Motor neuron (in vitro differentiated cells): Measurements from ENCODE around the gene ZNF568. TPM values are rescaled to one million over a fixed set of nuclear protein-coding genes. Genes with fewer than 3 reads are reported as not detected.

Experiments
- ATAC-seq, 8 experiments: fragments of 200-7000 bp; cut with Tn5 transposase; replicated peaks in 6 of 8; 2 replicates each; pipeline ENCODE4 v1.8.0; 2021; ENCODE audit warnings: mild to moderate bottlenecking in 8 of 8, moderate library complexity in 8 of 8
- H3K27ac ChIP-seq, 2 donors: fragments of 250-450 bp; sonication (Bioruptor Pico); 2 replicates each; pipeline ENCODE4 v1.9.0; 2021; ENCODE audit warnings: antibody characterized with exemption in 2 of 2, mild to moderate bottlenecking in 2 of 2, moderate library complexity in 1 of 2
- H3K4me1 ChIP-seq, 2 donors: fragments of 250-450 bp; sonication (Bioruptor Pico); replicated peaks in 1 of 2; 2 replicates each; pipeline ENCODE4 v1.6.1; 2021; ENCODE audit warnings: antibody characterized with exemption in 2 of 2, mild to moderate bottlenecking in 2 of 2, moderate library complexity in 1 of 2
- H3K4me3 ChIP-seq, 5 donors: fragments of 250-450 bp; sonication (Bioruptor Pico); 2 replicates each; pipeline ENCODE4 v1.9.0; 2021; ENCODE audit warnings: antibody characterized with exemption in 5 of 5, mild to moderate bottlenecking in 5 of 5, moderate library complexity in 4 of 5
- WGBS, 10 experiments: fragments of 450-650 bp; shearing (Covaris generic); methylation state at CpG; one replicate each; pipeline ENCODE4 v1.0.0; 2022; 5-methylcytosine and 5-hydroxymethylcytosine counted together
- in situ Hi-C, 9 experiments: fragments of 400-800 bp; cut with MboI; loops; one replicate each; pipeline ENCODE4 v1.15.0; 2021; ENCODE audit warnings: low sequenced_read_pairs in 9 of 9, low pct_unique_long_range_greater_than_20kb in 2 of 9; ENCODE audit not compliant: unreplicated experiment in 9 of 9
- total RNA-seq, 8 experiments: library from RNA; unstranded; fragments of 300-600 nt; gene quantifications; 2 replicates each; pipeline versions ENCODE4 v1.2.3 to v1.2.4, GENCODE V29; 2022

ZNF568 gene
- total RNA-seq, 8 experiments from 2014 or later = 0.72 to 20.4 (median 6.9) TPM

- in situ Hi-C loops = no loop called here
- no peak overlapping the region for H3K4me3 ChIP-seq
- no peak for ATAC-seq
- H3K27ac ChIP-seq = no peak overlapping the region
- WGBS, 10 experiments = 60 to 100% (median 87%) methylated on average over 1 to 12 of the region's 23 CpGs; no CpG with 5 or more reads in 4 of the 10 experiments
- H3K4me1 ChIP-seq = no peaks in the 10 kb centered on the region
Observed at GRCh38 chr19:37014456-37014855, 98.3 kb downstream of the ZNF568 start.

GRCh38 chr19:37045140-37045539 lies 129.0 kb downstream of the ZNF568 start:
- in situ Hi-C loops = no loop called here
- WGBS, 10 experiments = 0 to 10% (median 0%) methylated on average over 1 of the region's 1 CpG; no CpG with 5 or more reads in 2 of the 10 experiments
- Histone ChIP-seq H3K4me3 (no peak overlapping the region), H3K27ac (no peak overlapping the region), H3K4me1 (no peaks in the 10 kb centered on the region)
- no peak for ATAC-seq

Other genes with a start within 250 kb of the ZNF568 start
- gene ZNF461, start 249.5 kb upstream of the ZNF568 start, total RNA-seq = 10 to 100 TPM in 6 of 8 experiments, 1 to 10 TPM in 2; 5.2 to 15.3 (median 11.4) TPM
- 10 to 100 TPM in 1 of 8 experiments, 1 to 10 TPM in 7; 4.3 to 10.2 (median 8.8) TPM for gene ZNF567, start 228.7 kb upstream of the ZNF568 start, total RNA-seq
- 1 to 10 TPM in 7 of 8 experiments, under 1 TPM in 1; 0.41 to 4.2 (median 1.9) TPM for gene ZNF850, start 143.5 kb upstream of the ZNF568 start, total RNA-seq
- 10 to 100 TPM in 1 of 8 experiments, 1 to 10 TPM in 6, under 1 TPM in 1; 0.54 to 11.1 (median 6.5) TPM for gene ZNF790, start 77.9 kb upstream of the ZNF568 start, total RNA-seq
- gene ZNF345, start 65.5 kb upstream of the ZNF568 start, total RNA-seq = 1 to 10 TPM in 6 of 8 experiments, under 1 TPM in 2; 0.56 to 9.6 (median 5.6) TPM
- gene ZNF829, start within 50 bp of the ZNF568 start, total RNA-seq = 1 to 10 TPM in 5 of 8 experiments, under 1 TPM in 3; 0.40 to 4.7 (median 1.2) TPM
- 10 to 100 TPM in 5 of 8 experiments, 1 to 10 TPM in 3; 4.0 to 21.0 (median 17.5) TPM for gene ZNF420, start 162.1 kb downstream of the ZNF568 start, total RNA-seq